Progenitor cell of endocrine pancreas (in vitro differentiated cells): ENCODE measurements around the gene MTF1. TPM values are rescaled to one million over a fixed set of nuclear protein-coding genes. Genes with fewer than 3 reads are reported as not detected.

ENCODE experiments used
- DNase-seq: peaks from one replicate; pipeline ENCODE4 v3.0.0; 2021; ENCODE audit warnings: low spot score; ENCODE audit not compliant: unreplicated experiment
- H3K27ac Mint-ChIP-seq: 2 replicates; pipeline ENCODE4 v1.8.0; 2021; ENCODE audit warnings: mild to moderate bottlenecking, moderate library complexity, mixed read lengths
- H3K27me3 Mint-ChIP-seq: 2 replicates; pipeline ENCODE4 v1.8.0; 2021; ENCODE audit warnings: mixed read lengths
- H3K36me3 Mint-ChIP-seq: 2 replicates; pipeline ENCODE4 v1.8.0; 2022; ENCODE audit warnings: mixed read lengths; ENCODE audit not compliant: insufficient read depth
- H3K4me1 Mint-ChIP-seq: 2 replicates; pipeline ENCODE4 v1.8.0; 2021; ENCODE audit warnings: low read depth, mixed read lengths
- H3K4me3 Mint-ChIP-seq: 2 replicates; pipeline ENCODE4 v1.8.0; 2021; ENCODE audit warnings: low read depth, mild to moderate bottlenecking, moderate library complexity, mixed read lengths
- H3K9me3 Mint-ChIP-seq: 2 replicates; pipeline ENCODE4 v1.8.0; 2021; ENCODE audit warnings: low read depth, mixed read lengths
- total RNA-seq: library from RNA; stranded (reverse); gene quantifications from 2 replicates; pipeline ENCODE4 v1.2.1, GENCODE V29; 2021
- TF ChIP-seq, protein P1 (sequence below): fragments of 200-600 bp; sonication (generic); IDR thresholded peaks from one replicate; pipeline ENCODE4 v1.5.0; 2021; ENCODE audit warnings: antibody characterized with exemption, mild to moderate bottlenecking; ENCODE audit not compliant: unreplicated experiment

Gene MTF1
- total RNA-seq, 1 donor from 2014 or later, result 15.3 TPM

DNA sequence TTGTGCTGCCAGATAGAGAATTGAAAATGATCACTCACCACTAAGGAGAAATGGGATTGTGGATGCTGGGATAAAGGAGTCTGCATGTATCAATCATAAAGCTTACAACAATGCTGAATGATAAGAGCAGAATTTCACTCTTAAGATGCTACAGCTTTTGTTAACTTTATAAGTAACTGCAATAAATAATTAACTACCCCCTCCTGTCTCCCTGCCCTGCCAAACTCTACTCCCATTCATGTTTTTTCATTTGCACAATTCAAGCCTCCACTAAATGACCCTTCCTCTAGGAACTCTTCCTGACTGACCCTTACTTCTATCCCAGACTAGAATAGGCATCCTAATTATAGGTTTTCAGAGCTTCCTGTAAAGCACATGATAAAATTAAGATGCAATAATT lies 14.9 kb downstream of the MTF1 start:
- no peaks in the 10 kb centered on the region for H3K27me3 Mint-ChIP-seq

DNA sequence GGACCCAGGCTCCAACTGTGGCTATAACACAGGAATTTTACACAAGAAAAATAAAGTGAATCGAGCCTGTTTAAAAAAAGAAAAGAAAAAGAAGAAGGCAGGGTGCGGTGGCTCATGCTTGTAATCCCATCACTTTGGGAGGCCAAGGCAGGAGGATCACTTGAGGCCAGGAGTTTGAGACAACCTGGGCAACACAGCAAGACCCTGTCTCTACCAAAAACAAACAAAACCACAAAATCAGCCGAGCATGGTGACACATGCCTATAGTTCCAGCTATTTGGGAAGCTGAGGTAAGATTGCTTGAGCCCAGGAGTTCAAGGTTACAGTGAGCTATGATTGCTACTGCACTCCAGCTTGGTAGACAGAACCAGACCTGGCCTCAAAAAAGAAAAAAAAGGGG lies 17.7 kb downstream of the MTF1 start:
- H3K4me1 Mint-ChIP-seq, result peaks cover 14% of the 10 kb centered on the region
- no peak overlapping the region for H3K4me3 Mint-ChIP-seq
- H3K36me3 Mint-ChIP-seq, result peaks cover 3% of the 10 kb centered on the region
- H3K27me3 Mint-ChIP-seq, result no peaks in the 10 kb centered on the region
- H3K27ac Mint-ChIP-seq, result no peak overlapping the region
- no peak for DNase-seq
- H3K9me3 Mint-ChIP-seq, result no peaks in the 10 kb centered on the region
- TF ChIP-seq, protein P1, sequence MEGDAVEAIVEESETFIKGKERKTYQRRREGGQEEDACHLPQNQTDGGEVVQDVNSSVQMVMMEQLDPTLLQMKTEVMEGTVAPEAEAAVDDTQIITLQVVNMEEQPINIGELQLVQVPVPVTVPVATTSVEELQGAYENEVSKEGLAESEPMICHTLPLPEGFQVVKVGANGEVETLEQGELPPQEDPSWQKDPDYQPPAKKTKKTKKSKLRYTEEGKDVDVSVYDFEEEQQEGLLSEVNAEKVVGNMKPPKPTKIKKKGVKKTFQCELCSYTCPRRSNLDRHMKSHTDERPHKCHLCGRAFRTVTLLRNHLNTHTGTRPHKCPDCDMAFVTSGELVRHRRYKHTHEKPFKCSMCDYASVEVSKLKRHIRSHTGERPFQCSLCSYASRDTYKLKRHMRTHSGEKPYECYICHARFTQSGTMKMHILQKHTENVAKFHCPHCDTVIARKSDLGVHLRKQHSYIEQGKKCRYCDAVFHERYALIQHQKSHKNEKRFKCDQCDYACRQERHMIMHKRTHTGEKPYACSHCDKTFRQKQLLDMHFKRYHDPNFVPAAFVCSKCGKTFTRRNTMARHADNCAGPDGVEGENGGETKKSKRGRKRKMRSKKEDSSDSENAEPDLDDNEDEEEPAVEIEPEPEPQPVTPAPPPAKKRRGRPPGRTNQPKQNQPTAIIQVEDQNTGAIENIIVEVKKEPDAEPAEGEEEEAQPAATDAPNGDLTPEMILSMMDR, result no peak

More for the DNA sequence above, 14.9 kb downstream of the MTF1 start:
- TF ChIP-seq, protein P1, result no peak
- no peaks in the 10 kb centered on the region for H3K9me3 Mint-ChIP-seq
- peaks cover 2% of the 10 kb centered on the region for H3K36me3 Mint-ChIP-seq
- H3K27ac Mint-ChIP-seq, result no peak overlapping the region
- H3K4me1 Mint-ChIP-seq, result peaks cover 14% of the 10 kb centered on the region
- no peak for DNase-seq
- H3K4me3 Mint-ChIP-seq, result no peak overlapping the region

DNA sequence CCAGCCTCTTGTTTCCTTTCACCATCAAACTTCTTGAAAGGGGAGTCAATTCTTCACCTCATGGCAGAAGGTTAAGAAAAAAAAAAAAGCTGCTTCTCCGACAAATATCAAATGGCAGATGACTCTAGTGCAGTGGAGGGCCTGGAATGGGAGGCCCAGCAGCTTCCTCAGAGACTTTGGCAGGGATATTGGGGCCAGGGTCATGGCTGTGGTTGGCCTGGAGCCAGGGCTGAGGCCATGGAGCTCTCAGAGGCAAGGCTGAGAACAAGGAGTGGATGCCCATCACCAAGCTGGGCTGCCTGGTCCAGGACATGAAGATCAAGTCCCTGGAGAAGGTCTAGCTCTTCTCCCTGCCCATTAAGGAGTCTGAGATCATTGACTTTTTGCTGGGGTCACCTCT lies 18.7 kb downstream of the MTF1 start:
- Mint-ChIP-seq H3K27me3 (no peaks in the 10 kb centered on the region), H3K4me1 (peaks cover 14% of the 10 kb centered on the region), H3K27ac (no peak overlapping the region), H3K4me3 (no peak overlapping the region), H3K36me3 (peaks cover 5% of the 10 kb centered on the region), H3K9me3 (no peaks in the 10 kb centered on the region)
- no peak for DNase-seq
- TF ChIP-seq, protein P1, result no peak

DNA sequence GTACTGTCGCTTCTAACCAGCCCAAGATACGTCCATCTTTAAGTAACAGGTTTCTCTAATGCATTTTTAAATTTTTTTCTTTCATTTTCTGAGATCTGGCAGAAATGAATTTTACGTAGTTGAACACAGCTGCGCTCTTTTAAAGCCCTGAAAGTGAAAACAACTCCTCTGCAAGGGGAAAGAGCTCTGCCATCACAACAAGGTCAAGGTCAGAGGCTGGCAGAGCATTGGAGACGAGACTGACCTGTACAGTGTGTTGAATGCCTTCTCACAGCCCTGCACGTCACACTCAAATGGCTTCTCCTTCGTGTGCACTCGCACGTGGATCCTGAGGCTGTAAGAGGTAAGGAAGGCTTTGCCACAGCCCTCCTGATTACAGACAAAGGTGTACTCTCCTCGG lies 19.7 kb downstream of the MTF1 start:
- Mint-ChIP-seq H3K27ac (no peak overlapping the region), H3K4me1 (peaks cover 13% of the 10 kb centered on the region), H3K4me3 (no peak overlapping the region), H3K36me3 (peaks cover 4% of the 10 kb centered on the region), H3K9me3 (no peaks in the 10 kb centered on the region), H3K27me3 (no peaks in the 10 kb centered on the region)
- TF ChIP-seq, protein P1, result no peak
- DNase-seq, result no peak

DNA sequence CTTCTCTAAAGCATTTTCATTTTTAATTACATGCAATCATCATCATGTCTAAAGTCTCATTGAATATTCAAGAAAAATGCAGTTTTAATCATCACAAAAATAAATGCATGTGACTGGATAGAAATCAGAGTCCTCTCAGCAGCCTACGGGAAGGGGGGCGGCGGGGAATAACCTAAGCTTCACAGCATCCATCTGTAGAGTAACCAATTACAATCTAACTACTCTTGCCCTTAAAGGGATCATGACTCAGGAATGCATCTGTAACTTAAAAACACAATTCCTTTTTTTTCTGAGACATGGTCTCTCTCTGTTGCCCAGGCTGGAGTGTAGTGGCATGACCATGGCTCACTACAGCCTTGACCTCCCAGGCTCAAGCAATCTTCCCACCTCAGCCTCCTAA lies 22.6 kb downstream of the MTF1 start:
- Mint-ChIP-seq H3K27me3 (no peaks in the 10 kb centered on the region), H3K9me3 (no peaks in the 10 kb centered on the region), H3K27ac (no peak overlapping the region), H3K4me1 (no peaks in the 10 kb centered on the region), H3K36me3 (peaks cover 11% of the 10 kb centered on the region), H3K4me3 (no peak overlapping the region)
- TF ChIP-seq, protein P1, result no peak
- no peak for DNase-seq
